ENCODE measurements around the gene TMED4. TPM values are rescaled to one million over a fixed set of nuclear protein-coding genes. Genes with fewer than 3 reads are reported as not detected.

The TMED4 gene
- total and polyA plus RNA-seq, 3 donors from 2014 or later, result 77.8 to 236 (median 164) TPM

GRCh38 chr7:44626620-44627019, 44.6 kb upstream of the TMED4 start:
- DNase-seq, result no peak
- no peaks in the 10 kb centered on the region for H3K36me3 ChIP-seq (ENCODE audit: low read depth, missing control alignments)
- intact Hi-C loops (cut with DNase I; ENCODE audit: low total_unique reads), result no loop called here
- no peak overlapping the region for H3K27ac ChIP-seq
- H3K9me3 ChIP-seq, result no peaks in the 10 kb centered on the region
- peaks cover 10% of the 10 kb centered on the region for H3K4me1 ChIP-seq
- WGBS, 2 donors, result 65 to 70% methylated on average over 4 of the region's 4 CpGs
- no peaks in the 10 kb centered on the region for H3K27me3 ChIP-seq
- no peak for TF ChIP-seq POLR2A (IDR thresholded peaks at IDR 0.05)
- TF ChIP-seq, protein P1, sequence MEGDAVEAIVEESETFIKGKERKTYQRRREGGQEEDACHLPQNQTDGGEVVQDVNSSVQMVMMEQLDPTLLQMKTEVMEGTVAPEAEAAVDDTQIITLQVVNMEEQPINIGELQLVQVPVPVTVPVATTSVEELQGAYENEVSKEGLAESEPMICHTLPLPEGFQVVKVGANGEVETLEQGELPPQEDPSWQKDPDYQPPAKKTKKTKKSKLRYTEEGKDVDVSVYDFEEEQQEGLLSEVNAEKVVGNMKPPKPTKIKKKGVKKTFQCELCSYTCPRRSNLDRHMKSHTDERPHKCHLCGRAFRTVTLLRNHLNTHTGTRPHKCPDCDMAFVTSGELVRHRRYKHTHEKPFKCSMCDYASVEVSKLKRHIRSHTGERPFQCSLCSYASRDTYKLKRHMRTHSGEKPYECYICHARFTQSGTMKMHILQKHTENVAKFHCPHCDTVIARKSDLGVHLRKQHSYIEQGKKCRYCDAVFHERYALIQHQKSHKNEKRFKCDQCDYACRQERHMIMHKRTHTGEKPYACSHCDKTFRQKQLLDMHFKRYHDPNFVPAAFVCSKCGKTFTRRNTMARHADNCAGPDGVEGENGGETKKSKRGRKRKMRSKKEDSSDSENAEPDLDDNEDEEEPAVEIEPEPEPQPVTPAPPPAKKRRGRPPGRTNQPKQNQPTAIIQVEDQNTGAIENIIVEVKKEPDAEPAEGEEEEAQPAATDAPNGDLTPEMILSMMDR (IDR thresholded peaks at IDR 0.05), result no peak
- H3K4me3 ChIP-seq, result no peak overlapping the region

GRCh38 chr7:44625526-44626471, 43.8 kb upstream of the TMED4 start:
- H3K4me1 ChIP-seq, result peaks cover 10% of the 10 kb centered on the region
- no peaks in the 10 kb centered on the region for H3K27me3 ChIP-seq
- 59 to 87% methylated on average over 6 of the region's 6 CpGs for WGBS, 2 donors
- no peak overlapping the region for H3K4me3 ChIP-seq
- no peaks in the 10 kb centered on the region for H3K9me3 ChIP-seq
- no peak overlapping the region for H3K27ac ChIP-seq
- TF ChIP-seq POLR2A (IDR thresholded peaks at IDR 0.05), result no peak
- TF ChIP-seq, protein P1 (IDR thresholded peaks at IDR 0.05), result no peak
- DNase-seq, result no peak
- no peaks in the 10 kb centered on the region for H3K36me3 ChIP-seq (ENCODE audit: low read depth, missing control alignments)
- intact Hi-C loops (cut with DNase I; ENCODE audit: low total_unique reads), result no loop called here

- no peaks in the 10 kb centered on the region for H3K9me3 ChIP-seq
- DNase-seq, result no peak
- H3K27ac ChIP-seq, result no peak overlapping the region
- peaks cover 10% of the 10 kb centered on the region for H3K4me1 ChIP-seq
- no peaks in the 10 kb centered on the region for H3K36me3 ChIP-seq (ENCODE audit: low read depth, missing control alignments)
- H3K4me3 ChIP-seq, result no peak overlapping the region
- TF ChIP-seq, protein P1 (IDR thresholded peaks at IDR 0.05), result no peak
- TF ChIP-seq POLR2A (IDR thresholded peaks at IDR 0.05), result no peak
- no peaks in the 10 kb centered on the region for H3K27me3 ChIP-seq
- intact Hi-C loops (cut with DNase I; ENCODE audit: low total_unique reads), result no loop called here
- WGBS, 2 donors, result 88 to 94% methylated on average over 4 to 9 of the region's 9 CpGs
Observed at GRCh38 chr7:44624318-44624717, 42.3 kb upstream of the TMED4 start.

DNA sequence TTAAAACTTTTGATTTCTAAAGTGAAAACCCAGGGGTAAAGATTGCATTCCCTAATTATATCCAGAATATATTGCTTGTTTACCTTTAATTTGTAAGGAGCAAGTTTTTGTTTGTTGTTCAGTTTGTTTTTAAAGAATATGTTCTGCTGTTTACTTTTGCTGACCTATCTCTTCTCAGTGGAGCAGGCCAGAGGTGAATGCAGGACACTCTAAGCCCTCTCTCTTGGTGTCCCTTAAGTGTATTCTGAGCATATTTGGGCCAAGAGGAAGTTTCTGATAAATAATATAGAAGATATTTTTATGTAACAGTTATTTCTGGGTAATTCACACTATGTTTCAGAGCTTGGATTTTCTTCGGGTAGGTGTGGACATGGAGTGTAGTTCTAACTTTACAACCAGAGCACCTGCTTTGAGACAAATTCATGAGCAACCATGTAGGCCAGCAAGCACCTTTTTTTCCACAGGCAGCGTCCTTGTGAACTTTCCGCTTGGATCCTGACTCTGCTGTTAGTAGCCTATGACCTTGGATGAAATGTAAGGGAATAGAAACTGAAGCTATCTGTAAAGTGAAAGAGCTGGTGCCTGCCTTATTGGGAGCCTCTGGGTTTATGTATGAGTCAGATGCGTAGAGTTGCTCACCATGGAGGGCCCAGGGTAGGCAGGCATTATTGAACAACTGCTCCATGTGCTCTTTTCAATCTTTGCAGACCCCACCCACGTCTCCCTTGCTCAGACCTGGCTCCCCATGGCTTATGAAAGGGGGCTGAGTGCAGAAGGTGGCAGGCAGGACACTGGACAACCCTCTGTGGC, 40.5 kb upstream of the TMED4 start:
- Histone ChIP-seq H3K27ac (peak overlapping the region in 1 of 2 donors; percentile 17), H3K4me1 (peaks cover 10% of the 10 kb centered on the region), H3K27me3 (no peaks in the 10 kb centered on the region), H3K4me3 (no peak overlapping the region), H3K9me3 (no peaks in the 10 kb centered on the region), H3K36me3 (ENCODE audit: low read depth, missing control alignments) (no peaks in the 10 kb centered on the region)
- no peak for DNase-seq
- intact Hi-C loops (cut with DNase I; ENCODE audit: low total_unique reads), result no loop called here
- WGBS, 2 donors, result 39 to 59% methylated on average over 5 of the region's 5 CpGs
- no peak for TF ChIP-seq POLR2A (IDR thresholded peaks at IDR 0.05)
- TF ChIP-seq, protein P1 (IDR thresholded peaks at IDR 0.05), result no peak
